Measurements from ENCODE around the gene PHLDA1.

DNA sequence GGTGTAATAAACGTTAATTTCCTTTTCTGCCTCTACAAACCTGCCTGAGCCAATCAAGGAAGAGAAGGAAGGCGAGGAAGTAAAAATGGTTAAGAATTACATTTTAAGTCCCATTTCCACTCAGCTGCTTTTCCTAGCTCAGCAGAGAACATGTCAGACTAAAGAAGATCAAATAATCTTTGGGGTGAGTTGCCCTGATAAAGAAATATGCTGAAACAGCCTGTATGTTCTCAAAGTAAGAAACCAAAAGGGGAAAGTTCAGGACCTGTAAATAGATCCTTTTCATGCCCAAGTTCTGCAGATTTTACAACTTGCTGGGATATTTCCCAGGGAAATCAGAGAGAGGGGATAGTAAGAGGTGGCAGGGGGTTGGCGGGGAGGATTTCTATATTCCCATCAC lies 55.5 kb downstream of the PHLDA1 start:
- TF ChIP-seq, protein P1, sequence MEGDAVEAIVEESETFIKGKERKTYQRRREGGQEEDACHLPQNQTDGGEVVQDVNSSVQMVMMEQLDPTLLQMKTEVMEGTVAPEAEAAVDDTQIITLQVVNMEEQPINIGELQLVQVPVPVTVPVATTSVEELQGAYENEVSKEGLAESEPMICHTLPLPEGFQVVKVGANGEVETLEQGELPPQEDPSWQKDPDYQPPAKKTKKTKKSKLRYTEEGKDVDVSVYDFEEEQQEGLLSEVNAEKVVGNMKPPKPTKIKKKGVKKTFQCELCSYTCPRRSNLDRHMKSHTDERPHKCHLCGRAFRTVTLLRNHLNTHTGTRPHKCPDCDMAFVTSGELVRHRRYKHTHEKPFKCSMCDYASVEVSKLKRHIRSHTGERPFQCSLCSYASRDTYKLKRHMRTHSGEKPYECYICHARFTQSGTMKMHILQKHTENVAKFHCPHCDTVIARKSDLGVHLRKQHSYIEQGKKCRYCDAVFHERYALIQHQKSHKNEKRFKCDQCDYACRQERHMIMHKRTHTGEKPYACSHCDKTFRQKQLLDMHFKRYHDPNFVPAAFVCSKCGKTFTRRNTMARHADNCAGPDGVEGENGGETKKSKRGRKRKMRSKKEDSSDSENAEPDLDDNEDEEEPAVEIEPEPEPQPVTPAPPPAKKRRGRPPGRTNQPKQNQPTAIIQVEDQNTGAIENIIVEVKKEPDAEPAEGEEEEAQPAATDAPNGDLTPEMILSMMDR (conservative IDR thresholded peaks at IDR 0.05), result no peak
- TF ChIP-seq ZFX (IDR thresholded peaks at IDR 0.05), result no peak
